Measurements from ENCODE around the gene RFX5. TPM values are rescaled to one million over a fixed set of nuclear protein-coding genes. Genes with fewer than 3 reads are reported as not detected.

Gene RFX5
- total and polyA plus RNA-seq, 9 of the 15 experiments (the other 6 are each of a cell fraction or from before 2014, with no cell fraction given), result 3.8 to 48.2 (median 32.2) TPM

GRCh38 chr1:151346769-151347522 lies at the start of gene RFX5 (continued):
- TF ChIP-seq MITF (IDR thresholded peaks at IDR 0.05), result 0 out of 2 replicates have a peak, but pooled peaks have one; percentile 17
- TF ChIP-seq SMAD1 (IDR thresholded peaks at IDR 0.05; ENCODE audit: low read depth, low read length, partially characterized antibody), result no peak
- TF ChIP-seq MYC (IDR thresholded peaks at IDR 0.05; ENCODE audit: low read depth, low read length), result peak; percentile 86
- TF ChIP-seq MYC (CRISPR knock-in tag; IDR thresholded peaks at IDR 0.05; ENCODE audit: borderline replicate concordance, low read depth), result 0 out of 2 replicates have a peak, but pooled peaks have one; percentile 26
- no peak for TF ChIP-seq NCOA6 (IDR thresholded peaks at IDR 0.05)
- no peak for TF ChIP-seq NFIX (CRISPR knock-in tag; IDR thresholded peaks at IDR 0.05; ENCODE audit: low read depth)
- no peak for TF ChIP-seq SNIP1 (IDR thresholded peaks at IDR 0.05; ENCODE audit: low read depth)
- TF ChIP-seq NFE2 (IDR thresholded peaks at IDR 0.05; ENCODE audit: low read depth), result no peak
- no peak for TF ChIP-seq EZH2 (IDR thresholded peaks at IDR 0.05; ENCODE audit: borderline replicate concordance, low read depth, low read length)
- TF ChIP-seq CC2D1A (IDR thresholded peaks at IDR 0.05), result no peak; the same call in 1 of the 2 replicates
- peak; percentile 98 for TF ChIP-seq RFX5 (IDR thresholded peaks at IDR 0.05; ENCODE audit: low read depth, low read length)
- TF ChIP-seq ZFP36 (IDR thresholded peaks at IDR 0.05; ENCODE audit: low read depth, low read length, partially characterized antibody), result no peak
- no peak for TF ChIP-seq ETS2 (tag; IDR thresholded peaks at IDR 0.05; ENCODE audit: borderline replicate concordance, poor library complexity, severe bottlenecking)
- TF ChIP-seq LEF1 (IDR thresholded peaks at IDR 0.05), result peak; percentile 89
- TF ChIP-seq AFF1 (IDR thresholded peaks at IDR 0.05; ENCODE audit: low read depth in 1 of 2, partially characterized antibody in 2 of 2), result peak in 1 of 2 experiments; percentile 61
- no peak for TF ChIP-seq ZNF740 (CRISPR knock-in tag; IDR thresholded peaks at IDR 0.05)
- TF ChIP-seq ZNF740 (tag; IDR thresholded peaks at IDR 0.05), result no peak
- no peak for TF ChIP-seq ZFP30 (CRISPR knock-in tag; IDR thresholded peaks at IDR 0.05; ENCODE audit: borderline replicate concordance)
- TF ChIP-seq ZNF3 (CRISPR knock-in tag; IDR thresholded peaks at IDR 0.05), result no peak
- no peak; the same call in none of the 2 replicates for TF ChIP-seq BHLHE40 (IDR thresholded peaks at IDR 0.05; ENCODE audit: low read length)
- no peak for TF ChIP-seq DMBX1 (CRISPR knock-in tag; IDR thresholded peaks at IDR 0.05; ENCODE audit: borderline replicate concordance)

Data from K562 (cell line).